ENCODE results near the gene TMEM35A.
"Not testable (repeated sequence)": the region's sequence is repeated elsewhere in the genome, so short reads cannot be mapped to it uniquely, and the experiment has no call there.

TMEM35A gene, protein sequence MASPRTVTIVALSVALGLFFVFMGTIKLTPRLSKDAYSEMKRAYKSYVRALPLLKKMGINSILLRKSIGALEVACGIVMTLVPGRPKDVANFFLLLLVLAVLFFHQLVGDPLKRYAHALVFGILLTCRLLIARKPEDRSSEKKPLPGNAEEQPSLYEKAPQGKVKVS

GRCh38 chrX:101078716-101079598 lies at the start of gene TMEM35A:
TMEM35A (plus strand) TSS chrX:101078879; CDS start chrX:101079003, 124 bp downstream.
- no peak for DNase-seq

GRCh38 chrX:101029665-101030064 lies 49.0 kb upstream of the TMEM35A start:
- DNase-seq, result no peak

- DNase-seq, result no peak
Measured at GRCh38 chrX:101037231-101037630, 41.4 kb upstream of the TMEM35A start.

GRCh38 chrX:101040197-101040596 lies 38.5 kb upstream of the TMEM35A start:
- no peak for DNase-seq

DNA sequence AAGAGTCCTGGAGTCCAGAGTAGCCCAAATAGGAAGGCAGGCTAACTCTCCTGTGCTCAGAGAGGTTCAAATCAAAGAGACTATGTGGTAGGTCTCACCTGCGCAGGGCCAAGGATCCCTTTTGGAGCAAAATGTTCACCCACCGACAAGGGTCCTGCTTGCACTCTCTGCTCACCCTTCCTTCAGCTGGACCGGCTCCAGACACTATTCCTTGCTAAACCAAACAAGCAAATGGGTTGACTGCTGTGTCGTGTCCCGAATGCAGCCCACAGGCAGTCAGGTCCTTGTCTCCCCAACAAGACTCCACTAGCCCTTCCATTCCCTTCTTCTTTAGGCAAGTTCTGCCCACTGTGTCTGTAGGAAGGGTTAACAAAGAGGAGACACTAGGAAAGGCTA lies 27.5 kb upstream of the TMEM35A start:
- DNase-seq, result no peak

GRCh38 chrX:101051549-101052302 lies 27.0 kb upstream of the TMEM35A start, which contains the start of gene TRMT2B:
TRMT2B (minus strand) TSS chrX:101052111; CDS start chrX:101042289, 9,822 bp downstream.
- DNase-seq, result peak; percentile 58

DNA sequence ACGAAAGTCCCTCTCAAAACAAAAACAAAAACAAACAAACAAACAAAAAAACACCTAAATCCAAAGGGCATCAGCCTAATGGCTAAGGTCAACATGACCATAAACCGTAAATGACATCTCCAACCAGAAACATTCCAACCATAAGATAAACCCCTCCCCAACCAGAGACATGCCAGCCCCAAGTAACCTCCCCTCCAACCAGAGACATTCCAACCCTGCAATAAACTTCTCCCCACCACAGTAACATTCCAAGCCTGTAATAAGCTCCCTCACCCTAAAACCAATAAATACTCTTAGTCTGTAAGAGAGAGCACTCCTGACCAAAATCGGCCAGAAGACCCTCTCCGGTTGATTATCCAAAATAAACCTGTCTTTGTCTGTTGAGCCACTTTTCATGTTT lies 22.1 kb upstream of the TMEM35A start:
- not testable (repeated sequence) for DNase-seq

DNA sequence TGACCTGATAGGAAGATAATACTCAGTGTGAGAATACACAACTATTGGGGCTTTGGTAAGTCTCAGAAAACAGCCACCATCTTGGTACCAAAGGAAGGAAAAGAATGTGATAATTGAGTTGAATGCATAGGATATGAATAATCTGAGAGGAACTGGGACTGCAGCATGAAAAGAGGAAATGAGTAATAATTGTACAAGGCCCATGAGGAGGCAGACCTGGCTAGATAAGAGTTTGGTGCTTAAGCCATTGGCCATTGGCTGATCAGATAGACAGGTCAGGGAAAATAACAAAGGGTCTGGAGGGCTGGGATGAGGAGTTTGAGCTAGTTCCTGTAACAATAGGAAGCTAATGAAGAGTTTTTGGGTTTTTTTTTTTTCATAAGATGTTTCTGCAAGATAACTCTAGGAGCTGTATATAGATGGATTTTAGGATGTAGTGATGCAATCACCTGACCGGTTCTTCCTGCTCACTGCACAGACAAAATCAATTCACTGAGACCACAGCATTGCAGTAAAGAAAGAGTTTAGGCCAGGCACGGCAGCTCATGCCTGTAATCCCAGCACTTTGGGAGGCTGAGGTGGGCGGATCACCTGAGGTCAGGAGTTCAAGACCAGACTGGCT lies 21.5 kb upstream of the TMEM35A start:
- no peak for DNase-seq

DNA sequence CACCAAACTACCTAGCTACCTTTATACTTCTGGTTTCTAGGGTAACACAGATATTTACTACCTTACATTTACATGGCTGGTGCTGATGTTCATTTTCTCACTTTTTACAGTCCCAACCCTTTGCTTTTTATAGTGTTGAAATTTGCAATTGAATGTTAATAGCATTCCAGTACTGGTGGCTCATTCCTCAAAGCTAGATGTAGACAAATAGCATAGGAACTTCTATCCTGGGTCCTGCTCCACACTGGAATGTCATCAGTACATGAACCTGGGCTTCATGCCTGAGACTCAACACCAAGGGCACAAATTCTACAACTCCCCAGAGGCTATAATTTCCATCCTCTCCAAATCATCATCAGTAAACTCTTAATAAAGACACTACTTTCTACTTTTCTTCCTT lies 16.5 kb upstream of the TMEM35A start:
- DNase-seq, result no peak

DNA sequence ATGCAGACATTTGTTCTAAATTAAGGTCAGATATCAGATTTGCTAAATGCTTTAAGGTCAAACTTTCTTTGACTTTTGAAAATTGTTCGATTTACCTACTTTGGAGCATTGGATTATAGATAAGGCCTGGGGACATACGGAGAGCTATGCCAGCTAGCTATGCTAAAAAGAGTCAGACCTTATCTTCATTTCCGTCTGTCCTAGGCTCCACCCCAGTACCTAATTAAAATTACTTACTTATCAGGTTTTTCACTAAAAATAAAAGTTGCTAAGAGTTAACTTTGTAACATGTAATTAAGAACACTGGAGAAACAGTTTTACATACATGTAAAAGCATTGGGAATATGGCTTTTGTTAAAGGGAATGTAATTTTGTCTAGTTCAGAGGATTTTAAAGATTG lies 7.1 kb upstream of the TMEM35A start:
- no peak for DNase-seq

DNA sequence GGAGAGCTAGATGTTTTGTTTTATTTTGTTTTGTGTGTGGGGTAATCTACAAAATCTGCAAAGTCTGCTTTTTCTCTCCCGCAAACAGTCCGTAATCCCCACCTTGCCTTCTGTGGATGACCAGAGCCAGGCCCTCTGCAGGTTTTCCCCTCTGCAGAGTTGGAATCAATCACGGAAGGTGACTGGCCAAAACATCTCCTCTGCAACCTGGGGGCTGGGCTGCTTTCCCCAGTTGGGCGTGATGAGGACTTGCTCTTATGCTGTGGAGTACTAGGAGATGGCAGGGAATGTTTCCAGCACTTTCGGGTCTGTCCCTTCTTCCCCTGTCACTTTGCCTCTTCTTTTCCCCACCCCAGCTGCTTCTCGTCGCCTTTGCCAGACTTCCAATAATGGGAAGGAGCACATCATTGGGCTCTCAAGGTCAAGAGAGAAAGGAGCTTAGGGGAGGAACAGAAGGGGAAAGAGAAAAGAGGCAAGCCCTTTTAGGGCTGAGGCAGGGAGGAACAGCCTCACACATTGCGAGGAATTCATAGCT lies 1.1 kb downstream of the TMEM35A start:
- no peak for DNase-seq

- DNase-seq, result no peak
Measured at GRCh38 chrX:101080326-101081124, 1.8 kb downstream of the TMEM35A start.

- no peak for DNase-seq
Measured at GRCh38 chrX:101081231-101081630, 2.6 kb downstream of the TMEM35A start.

- no peak for DNase-seq
Measured at GRCh38 chrX:101091817-101092216, 13.1 kb downstream of the TMEM35A start.

DNA sequence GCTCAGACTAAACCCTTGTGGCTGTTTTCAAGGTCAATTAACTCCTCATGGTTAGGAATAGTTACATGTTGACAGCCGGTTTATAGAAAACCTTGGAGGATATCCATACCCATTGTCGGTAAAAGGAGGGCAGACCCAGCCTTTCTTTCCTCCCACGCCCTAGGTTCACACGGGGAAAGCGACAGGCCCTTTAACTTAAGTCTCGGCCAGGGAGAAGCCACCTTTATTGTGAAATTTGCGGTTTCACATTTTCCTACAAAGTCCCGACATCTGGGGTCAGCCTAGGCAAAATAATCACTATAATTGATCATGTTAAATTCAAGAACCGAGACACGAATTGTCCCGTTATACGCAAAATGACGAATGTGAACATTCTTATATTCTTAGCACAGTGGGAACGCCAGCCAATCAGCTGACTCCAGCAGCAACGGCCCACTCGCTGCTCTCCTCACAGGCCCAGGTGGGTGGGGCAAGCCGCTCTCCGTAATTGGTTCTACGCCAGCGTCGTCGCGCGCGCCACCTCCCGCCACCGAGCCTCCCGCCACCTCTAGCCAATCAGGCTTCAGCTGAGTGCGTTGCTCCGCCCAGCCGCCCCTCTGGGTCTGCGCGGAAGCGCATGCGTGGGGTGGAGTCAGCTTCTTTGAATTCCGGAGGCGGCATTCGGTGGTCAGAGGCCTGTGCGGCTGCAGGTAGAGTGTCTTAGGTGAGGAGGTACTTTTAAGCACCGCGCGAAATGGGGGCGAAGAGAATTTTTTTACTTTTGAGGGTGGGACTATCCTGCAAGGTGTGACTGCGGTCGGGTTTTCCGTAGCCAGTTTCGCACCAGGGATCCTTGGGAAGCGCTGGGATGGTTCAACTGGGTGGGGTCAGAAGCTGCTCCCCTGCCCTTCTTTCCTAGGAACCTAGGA lies 19.1 kb downstream of the TMEM35A start, which contains the start of gene CENPI:
Gene CENPI, plus strand, starts transcription at position 659 of the 908 bp plus-strand sequence. CDS start 2,867 bp downstream, outside the sequence.
- DNase-seq, result peak; percentile 79

DNA sequence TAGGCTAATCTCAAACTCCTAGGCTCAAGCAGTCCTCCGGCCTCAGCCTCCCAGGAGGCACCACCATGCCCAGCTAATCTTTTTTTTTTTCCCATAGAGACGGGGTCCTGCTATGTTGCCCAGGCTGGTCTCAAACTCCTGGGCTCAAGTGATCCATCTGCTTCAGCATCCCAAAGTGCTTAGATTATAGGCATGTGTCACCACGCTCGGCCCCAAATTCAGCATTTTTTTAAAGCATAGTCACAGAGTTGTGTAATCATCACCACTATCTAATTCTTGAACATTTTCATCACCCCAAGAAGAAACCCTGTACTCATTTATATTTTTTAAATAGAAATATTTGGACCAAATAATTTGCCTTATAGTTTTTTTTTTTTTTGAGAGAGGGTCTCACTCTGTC lies 29.6 kb downstream of the TMEM35A start:
- DNase-seq, result no peak

DNA sequence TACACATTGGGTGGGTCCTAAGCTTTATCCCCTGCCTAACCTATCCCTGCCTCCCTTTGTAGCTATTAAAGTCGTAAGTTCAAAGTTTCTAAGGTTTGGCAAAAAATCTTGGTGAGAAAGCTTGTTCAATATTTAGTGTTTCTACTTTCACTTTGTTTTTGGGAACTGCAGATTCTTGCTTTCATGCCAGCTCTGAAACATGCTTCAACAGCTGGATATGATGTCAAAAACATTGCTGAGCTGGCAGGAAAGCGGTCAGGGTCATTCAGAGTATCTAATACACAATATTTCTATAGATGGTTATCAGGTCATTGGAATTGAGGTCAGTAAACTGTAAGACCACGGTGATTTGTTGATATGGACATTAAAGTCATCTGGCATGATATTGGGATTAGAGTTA lies 39.0 kb downstream of the TMEM35A start:
- DNase-seq, result no peak

GRCh38 chrX:101136235-101136634 lies 57.6 kb downstream of the TMEM35A start:
- DNase-seq, result no peak

Measured in NCI-H2171 (cell line).